HG03342 (cell line): ENCODE measurements around the gene NHERF1.

Experiments used
- ATAC-seq: cut with Tn5 transposase; IDR thresholded peaks from one replicate; pipeline ENCODE4 v1.9.1; 2021; ENCODE audit warnings: mild to moderate bottlenecking, moderate library complexity; ENCODE audit not compliant: unreplicated experiment

NHERF1 gene

DNA sequence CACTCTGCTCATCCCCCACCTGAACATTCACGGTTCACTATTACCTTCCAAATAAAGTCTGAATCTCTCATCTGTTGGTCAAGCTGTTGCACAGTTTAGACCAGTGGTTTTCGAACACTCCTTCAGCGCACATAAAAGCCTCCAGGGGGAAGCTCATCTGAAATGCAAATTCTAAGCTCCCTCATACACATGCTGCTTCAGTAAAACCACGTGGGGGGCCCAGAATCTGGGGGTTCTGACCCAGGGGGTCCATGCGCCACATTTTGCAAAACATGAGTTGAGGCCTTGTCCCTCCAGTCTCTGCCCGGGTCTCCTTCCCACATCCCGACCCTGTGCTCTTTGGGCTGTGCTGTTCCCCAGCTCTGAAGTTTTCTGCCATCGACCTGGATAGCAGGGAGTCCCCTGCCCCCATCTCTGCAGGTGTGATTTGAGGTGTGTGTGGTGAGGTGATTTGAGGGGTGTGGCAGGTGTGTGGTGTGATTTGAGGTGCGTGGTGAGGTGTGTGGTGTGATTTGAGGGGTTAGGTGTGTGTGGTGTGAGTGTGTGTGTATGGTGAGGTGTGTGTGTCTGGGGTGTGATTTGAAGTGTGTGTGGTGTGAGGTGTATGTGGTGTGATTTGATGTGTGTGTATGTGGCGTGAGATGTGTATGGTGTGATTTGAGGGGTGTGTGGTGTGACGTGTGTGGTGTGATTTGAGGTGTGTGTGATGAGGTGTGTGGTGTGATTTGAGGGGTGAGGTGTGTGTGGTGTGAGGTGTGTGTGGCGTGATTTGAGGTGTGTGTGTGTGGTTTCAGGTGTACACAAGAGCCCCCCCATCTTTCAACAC, 16.2 kb upstream of the NHERF1 start:
- no peak for ATAC-seq

DNA sequence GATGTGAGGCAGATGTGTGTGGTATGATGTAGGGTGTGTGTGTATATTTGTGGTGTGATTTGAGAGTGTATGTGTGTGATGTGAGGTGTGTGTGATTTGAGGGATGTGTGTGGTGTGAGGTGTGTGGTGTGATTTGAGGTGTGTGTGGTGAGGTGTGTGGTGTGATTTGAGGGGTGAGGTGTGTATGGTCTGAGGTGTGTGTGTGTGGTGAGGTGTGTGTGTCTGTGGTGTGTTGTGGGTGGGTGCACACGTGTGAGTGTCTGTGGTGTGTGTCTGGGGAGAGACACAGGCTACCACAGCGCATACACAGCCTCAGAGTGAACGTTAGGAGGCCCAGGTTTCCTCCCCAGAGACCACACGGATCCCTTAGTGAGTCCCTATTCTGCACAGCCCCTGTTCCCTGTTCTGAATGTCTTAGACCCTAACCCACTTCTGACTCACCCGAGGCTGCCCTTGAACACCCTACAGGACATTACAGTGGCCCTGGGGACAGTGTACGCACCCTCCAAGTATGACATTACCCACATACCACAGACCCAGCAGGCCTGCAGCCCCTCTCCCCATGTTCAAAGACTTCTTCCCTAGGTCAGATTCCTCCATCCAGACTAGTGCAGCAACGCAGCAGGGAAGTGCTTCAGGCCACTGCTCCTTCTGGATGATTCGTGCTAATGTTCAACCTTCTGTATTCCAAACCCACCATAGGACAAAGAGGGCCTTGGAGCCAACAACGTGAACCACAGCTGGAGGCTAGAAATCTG, 14.9 kb upstream of the NHERF1 start:
- ATAC-seq: no peak

DNA sequence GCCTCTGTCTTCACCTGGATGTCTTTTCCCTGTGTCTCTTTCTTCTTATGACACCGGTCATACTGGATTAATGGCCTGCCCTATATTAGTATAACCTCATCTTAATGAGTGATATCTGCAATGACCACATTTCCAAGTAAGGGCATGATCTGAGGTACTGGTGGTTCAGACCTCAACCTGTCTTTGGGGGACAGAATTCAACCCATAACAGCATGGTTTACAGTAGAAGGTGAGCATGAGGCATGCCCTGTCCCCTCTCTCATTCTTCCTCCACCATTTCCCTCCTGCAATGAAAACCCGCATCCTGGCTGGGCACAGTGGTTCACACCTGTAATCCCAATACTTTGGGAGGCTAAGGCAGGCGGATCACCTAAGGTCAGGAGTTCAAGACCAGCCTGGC, 14.2 kb upstream of the NHERF1 start:
- ATAC-seq: no peak

DNA sequence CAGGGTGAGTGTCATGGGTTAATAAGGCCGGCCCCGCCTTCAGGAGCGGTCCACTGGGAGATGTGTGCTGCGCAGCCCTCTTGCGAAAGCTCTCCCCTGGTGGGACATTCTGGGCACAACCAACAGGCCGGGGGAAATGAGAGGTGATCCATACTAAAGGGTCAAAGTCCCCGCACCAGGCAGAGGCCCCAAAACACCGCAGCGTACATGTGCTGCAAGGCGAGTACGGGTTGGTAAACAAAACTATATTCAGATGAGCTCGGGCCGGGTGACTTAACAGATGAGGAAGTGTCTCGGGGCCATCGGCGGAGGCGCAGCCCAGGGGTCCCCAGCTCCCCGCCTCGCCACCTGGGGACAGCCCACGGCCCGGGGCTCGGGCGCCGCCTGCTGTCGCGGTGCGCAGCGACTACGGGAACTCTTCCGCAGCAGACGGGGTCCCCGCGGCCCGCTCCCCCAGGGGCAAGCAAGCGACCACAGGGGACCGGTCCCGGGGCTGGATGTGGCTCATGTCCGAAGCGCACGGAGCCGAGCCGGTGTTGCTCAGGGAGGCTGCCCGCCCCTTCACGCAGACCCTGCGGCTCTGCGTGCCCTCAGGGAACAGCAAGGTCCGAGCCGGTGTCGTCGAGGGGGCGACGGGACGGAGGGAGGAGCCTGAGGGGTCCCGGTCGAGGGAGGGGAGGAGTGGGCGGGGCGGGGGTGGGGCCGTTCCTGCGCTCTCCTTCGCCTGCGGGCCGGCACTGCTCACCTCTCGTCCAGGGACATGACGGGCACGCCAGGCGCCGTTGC, 11.7 kb upstream of the NHERF1 start, which contains the start of gene RAB37:
Gene RAB37, plus strand, starts transcription at position 744 of the 786 bp plus-strand sequence. Its CDS starts 17 bp downstream, at position 761.
- no peak for ATAC-seq

DNA sequence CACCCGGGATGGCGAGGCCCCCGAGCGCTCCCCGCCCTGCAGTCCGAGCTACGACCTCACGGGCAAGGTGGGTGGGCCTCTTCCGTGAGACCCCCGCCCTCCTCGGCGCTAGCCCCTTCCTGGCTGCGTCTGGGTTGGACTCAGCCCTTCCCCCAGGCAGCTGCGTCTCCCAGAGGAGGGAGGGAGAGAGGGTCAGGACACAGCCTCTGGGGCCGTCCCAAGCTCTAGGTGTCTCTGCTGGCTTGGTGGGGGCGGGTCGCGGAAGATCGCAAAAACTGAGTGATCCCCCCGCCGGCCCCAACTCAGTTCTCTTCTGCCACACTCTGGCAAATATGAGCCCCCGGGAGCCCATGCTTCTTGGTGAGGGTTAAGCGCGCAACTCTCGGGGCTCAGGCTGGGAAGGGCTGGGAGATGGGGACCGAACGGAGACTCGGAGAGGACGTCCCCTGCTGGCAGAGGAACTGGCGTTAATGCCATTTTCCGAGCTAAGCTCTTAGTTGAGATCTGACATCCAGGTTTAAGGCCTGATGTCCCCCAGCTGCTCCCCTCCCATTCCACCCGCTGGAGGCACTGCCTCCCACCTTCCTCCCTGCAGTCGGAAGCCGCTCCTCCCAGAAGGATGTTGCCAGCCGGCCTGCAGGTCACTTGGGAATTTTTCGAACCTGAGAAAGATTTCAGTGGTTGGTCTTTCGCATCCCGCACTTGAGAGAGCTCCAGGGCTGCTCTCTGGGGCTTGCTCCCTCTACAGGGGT, 11.0 kb upstream of the NHERF1 start:
- no peak for ATAC-seq

DNA sequence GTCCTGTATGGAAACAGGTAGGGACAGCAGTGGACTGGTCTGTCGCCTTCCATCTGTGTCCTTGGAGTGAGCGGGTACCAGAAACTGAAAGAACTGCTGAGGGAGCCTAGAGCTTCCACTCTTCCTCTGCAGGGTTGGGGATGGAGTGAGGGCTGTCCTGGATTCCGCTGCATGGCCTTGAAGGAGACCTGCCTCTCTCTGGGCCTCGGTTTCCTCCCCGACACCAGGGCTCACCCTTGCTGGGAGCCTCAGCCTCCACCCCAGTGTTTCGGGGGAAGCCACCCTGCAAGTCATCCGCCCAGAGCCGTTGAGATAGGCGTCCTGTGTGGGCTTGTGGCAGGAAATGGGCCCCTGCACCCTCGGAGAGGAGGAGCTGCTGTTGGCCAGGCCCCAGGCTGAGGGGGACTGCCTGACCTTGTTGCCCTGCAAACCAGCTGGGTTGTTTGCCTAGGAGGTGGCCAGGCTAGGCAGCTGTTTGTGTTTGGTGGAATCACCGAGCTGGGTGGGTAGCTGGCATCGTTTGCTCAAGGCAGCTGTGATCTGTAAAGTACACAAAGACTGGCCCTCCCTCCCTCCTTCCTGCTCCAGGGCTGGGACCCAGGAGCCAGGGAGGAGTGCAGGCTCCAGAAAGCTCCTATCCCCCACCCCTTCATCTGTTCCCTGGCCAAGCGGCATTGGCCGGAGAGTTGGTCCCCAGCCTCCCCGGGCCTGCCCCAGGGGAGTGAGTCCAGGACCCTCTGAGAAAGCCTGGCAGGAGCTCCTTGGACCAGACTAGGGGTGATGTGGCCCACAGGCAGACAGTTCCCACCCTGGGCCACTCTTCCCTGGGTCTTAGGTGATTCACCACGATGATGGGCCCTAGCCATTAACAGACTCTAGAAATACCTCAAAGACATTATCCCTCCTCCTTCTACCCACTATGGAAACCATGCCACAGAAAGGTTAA, 10.1 kb upstream of the NHERF1 start:
- no peak for ATAC-seq

DNA sequence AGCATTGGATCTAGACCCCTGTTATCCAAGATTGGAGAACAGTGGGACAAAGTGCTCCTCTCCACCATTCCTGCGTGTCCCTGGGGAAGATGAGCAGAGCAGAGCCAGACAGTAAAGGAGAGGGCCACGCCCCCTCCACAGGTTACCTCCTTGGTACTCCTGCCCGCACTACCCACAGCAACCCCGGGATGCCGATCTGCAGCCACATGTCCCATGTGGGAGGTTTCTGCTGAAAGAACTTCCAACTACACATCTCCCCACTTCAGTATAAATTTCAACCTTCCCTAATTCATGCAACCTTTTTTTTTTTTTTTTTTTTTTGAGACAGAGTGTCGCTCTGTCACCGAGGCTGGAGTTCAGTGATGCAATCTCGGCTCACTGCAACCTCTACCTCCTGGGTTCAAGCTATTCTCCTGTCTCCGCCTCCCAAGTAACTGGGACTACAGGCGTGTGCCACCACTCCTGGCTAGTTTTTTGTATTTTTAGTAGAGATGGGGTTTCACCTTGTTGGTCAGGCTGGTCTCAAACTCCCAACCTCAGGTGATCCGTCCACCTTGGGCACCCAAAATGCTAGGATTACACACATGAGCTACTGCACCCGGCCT, 9.1 kb upstream of the NHERF1 start:
- no peak for ATAC-seq

DNA sequence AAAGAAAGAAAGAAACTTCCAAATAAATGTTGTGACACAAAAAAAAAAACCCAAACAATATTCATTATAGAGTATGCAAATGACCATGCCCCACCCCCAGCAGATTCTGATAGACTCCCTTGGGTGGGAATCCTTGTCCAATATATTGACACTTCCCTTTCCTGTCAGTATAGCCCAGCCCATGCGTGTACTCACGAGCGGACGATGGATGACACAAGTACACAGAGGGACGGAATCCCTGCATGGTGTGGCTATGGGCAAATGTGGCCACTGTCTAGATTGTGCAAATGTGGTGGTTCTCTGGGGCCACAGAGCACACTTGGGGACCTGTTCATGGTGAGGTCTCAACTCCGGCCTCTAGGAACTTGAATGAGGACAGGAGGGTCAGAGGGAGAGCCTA, 8.3 kb upstream of the NHERF1 start:
- ATAC-seq: no peak

DNA sequence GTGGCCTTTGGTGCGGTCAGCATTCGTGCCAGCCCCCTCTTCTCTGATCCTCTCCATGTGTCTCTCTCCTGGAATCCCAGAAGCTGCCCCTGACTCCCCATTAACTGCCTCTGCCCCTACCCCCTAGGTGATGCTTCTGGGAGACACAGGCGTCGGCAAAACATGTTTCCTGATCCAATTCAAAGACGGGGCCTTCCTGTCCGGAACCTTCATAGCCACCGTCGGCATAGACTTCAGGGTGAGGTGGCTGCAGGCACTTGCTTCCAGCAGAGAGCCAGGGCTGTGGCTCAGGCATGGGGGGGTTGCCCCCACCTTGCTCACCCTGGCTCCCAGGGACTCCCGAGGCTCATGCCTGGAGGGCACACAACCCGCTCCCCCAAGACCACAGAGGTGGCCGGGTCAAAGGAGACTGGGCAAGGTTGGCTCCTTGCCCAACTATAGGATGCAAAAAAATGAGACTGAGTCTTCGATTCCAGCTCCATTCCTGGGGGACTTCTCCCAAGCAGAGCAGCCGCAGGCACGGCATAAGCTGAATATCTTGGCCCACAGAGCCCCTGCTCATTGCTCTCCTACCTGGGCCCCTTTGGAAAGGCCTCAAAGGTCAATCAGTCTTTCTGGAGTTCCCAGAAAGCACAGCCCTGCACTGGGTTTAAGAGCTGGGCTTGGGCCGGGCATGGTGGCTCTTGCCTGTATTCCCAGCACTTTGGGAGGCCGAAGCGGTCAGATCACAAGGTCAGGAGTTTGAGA, 7.6 kb upstream of the NHERF1 start:
- no peak for ATAC-seq

DNA sequence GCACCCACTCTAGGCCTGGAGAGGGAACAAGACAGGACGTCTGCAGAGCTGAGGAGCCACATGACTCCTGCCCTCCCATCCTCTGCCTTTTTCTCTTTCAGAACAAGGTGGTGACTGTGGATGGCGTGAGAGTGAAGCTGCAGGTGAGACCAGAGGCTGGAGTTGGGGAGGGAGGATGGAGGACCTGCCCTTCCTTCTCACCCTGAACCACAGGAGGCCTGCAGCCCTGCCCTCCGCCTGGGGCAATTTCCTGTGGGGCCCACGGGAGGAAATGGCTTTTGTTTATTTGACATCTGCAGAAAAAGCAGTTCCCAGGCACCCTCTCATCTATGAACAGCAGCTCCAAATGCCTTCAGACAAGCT, 6.3 kb upstream of the NHERF1 start:
- no peak for ATAC-seq

DNA sequence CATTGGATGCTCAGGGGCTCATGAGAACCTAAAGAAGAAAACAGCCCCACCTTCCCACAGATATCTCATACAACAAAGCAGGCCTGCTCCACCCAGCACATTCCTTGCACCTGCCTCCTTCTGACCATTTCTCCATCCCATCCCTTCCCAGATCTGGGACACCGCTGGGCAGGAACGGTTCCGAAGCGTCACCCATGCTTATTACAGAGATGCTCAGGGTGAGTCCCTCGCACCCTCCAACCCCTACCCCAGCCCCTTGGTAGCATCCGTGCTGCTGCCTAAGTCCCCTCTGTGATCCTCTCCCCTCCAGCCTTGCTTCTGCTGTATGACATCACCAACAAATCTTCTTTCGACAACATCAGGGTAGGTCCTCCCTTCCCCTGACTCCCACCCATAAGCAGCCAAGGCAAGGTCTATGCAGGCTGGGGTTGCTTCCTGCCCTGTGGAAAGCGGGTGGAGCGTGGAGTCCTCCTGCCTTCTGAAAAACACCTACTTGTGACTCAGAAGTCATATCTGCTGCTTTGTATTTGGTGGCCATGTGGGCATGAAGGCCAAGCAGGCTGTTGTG, 5.4 kb upstream of the NHERF1 start:
- no peak for ATAC-seq

DNA sequence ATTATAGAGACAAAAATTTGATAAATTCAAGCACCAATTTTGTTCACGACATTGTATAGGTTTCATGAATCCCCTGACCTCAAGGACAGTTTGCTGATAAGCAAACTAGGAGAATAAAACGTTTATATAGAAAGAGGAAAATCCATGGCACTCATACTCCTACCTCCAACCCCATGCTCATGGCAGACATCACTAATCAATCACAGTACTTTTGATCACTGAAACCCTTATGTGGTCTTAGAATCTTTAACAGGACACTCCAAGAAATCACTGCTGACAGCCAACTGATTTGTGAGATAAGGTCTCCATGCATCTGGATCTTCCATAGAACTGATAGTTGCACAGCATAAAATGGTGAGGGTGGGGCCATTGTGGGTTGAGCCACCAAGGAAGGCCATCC, 4.7 kb upstream of the NHERF1 start:
- ATAC-seq: no peak

DNA sequence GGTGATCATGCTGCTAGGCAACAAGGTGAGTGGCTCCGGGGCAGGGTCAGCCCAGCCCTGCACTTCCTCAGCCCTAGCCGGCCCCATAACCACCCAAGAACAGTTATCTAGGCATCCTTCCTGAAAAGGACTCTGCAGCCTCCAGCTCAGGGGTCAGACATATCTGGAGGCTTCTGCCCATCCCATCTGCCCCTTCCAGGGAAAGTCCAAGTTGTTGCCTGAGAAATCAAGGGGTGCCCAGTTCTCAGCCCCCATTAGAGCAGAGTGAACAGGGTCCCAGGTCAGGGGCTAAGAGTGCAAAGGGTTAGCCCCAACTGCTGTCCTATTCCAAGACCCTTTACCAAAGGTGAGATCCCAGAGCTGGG, 4.1 kb upstream of the NHERF1 start:
- ATAC-seq: no peak

DNA sequence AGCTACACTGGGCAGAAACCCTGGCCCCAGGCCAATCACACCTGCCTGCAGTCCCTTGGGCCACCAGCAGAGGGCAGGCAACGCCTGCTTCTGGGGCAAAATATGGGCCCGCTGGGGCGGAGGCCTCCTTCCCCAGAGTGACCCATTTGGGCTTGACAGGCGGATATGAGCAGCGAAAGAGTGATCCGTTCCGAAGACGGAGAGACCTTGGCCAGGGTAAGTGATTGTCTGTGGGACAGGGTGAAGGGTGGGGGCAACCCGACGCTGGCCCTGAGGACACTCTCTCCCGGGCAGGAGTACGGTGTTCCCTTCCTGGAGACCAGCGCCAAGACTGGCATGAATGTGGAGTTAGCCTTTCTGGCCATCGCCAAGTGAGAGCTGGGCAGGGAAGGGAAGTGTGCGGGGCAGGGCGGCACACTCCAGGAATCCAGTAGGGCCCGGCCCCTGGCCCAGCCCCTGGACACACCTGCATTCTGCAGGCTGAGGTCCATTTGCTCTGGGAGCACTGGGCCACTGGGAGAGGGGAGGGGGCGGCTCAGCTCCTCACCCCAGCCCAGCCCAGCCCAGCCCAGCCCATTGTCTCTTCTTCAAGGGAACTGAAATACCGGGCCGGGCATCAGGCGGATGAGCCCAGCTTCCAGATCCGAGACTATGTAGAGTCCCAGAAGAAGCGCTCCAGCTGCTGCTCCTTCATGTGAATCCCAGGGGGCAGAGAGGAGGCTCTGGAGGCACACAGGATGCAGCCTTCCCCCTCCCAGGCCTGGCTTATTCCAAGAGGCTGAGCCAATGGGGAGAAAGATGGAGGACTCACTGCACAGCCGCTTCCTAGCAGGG, 3.5 kb upstream of the NHERF1 start:
- no peak for ATAC-seq

DNA sequence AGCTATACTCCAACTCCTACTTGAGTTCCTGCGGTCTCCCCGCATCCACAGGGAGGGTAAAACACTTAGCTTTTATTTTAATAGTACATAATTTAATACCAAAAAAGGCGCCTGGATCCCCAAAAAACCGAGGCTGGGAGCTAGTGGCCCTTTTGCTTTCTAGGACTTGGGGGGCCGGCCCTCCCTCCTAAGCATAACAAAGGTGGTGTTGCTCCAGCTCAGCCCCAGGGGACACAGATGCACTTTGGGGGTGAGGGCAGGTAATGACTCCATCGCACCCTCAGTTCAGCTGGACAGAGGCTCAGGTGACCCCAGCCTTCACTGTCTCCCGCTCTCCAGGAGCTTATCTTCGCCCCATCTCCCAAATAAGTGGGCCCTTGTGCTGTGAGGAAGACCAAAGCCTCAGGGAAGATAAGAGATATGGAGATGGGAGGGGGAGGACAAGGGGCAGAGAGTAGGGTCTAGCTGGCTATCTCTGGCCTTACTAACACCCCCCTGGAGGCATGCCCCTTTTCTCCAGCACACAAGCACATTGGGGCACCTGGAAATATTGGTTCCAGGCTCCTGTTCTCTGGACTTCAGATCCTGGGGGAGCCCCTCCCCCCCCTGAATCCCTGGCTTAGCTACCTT, 2.8 kb upstream of the NHERF1 start:
- no peak for ATAC-seq

DNA sequence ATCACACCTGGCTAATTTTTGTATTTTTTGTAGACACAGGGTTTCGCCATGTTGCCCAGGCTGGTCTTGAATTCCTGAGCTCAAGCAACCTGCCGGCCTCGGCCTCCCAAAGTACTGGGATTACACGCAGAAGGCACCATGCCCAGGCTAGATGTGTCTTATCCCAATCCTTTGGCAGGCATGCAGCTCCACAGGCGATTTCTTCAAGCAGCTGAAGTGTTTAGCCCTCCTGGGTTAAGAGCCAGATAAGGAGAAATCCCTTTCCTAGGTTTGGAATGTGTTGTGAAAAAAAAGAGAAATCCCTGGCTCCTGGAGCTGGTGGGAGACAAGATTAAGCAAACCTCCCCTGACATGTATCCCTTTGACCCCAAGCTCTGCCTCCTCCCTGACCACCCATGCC, 2.1 kb upstream of the NHERF1 start:
- ATAC-seq: no peak

DNA sequence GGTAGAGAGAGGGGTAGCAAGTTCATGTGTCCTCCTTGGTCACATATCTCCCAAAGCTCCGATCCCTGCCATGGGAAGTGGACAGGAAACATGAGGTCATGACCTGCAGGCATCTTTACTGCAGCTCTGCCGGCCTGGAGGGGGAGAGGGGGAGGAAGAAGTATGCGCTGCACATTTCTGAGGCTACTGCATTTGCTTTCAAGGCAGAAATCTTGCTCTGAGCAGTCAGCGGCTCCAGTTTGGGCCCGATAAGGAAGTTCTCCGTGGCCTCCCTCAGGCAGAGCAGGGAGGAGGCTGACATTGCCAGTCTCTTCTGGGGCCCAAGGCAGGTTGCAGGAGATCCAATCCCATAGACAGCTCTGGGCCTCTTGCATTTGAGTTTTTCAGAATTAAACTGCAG, 1.5 kb upstream of the NHERF1 start:
- ATAC-seq: no peak
